Measurements from ENCODE around the gene PRTG.

PRTG gene

GRCh38 chr15:55586808-55587207 lies 156.1 kb downstream of the PRTG start:
- Histone ChIP-seq H3K4me2 (ENCODE audit: low read length) (peak overlapping the region; percentile 37; the same call in 1 of the 2 replicates), H3K36me3 (replicated peaks; ENCODE audit: low read depth, low read length) (peaks cover 3% of the 10 kb centered on the region), H3K27ac (ENCODE audit: low read length) (no peak overlapping the region), H4K20me1 (ENCODE audit: insufficient read depth, low read length) (no peaks in the 10 kb centered on the region), H3K9me3 (ENCODE audit: insufficient read depth, low read length) (no peaks in the 10 kb centered on the region), H3K79me2 (ENCODE audit: low read length) (peaks cover 4% of the 10 kb centered on the region; the same call in 1 of the 2 replicates), H3K4me3 (ENCODE audit: low read length) (no peak overlapping the region), H3K27me3 (ENCODE audit: low read depth, low read length) (no peaks in the 10 kb centered on the region), H3K9ac (ENCODE audit: low read length) (no peak overlapping the region), H2AFZ (ENCODE audit: low read depth, low read length) (no peak overlapping the region), H3K4me1 (ENCODE audit: low read length) (peaks cover 14% of the 10 kb centered on the region)
- TF ChIP-seq, protein P1, sequence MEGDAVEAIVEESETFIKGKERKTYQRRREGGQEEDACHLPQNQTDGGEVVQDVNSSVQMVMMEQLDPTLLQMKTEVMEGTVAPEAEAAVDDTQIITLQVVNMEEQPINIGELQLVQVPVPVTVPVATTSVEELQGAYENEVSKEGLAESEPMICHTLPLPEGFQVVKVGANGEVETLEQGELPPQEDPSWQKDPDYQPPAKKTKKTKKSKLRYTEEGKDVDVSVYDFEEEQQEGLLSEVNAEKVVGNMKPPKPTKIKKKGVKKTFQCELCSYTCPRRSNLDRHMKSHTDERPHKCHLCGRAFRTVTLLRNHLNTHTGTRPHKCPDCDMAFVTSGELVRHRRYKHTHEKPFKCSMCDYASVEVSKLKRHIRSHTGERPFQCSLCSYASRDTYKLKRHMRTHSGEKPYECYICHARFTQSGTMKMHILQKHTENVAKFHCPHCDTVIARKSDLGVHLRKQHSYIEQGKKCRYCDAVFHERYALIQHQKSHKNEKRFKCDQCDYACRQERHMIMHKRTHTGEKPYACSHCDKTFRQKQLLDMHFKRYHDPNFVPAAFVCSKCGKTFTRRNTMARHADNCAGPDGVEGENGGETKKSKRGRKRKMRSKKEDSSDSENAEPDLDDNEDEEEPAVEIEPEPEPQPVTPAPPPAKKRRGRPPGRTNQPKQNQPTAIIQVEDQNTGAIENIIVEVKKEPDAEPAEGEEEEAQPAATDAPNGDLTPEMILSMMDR (IDR thresholded peaks at IDR 0.05; ENCODE audit: low read depth, low read length) = no peak
- no peak for TF ChIP-seq EZH2phosphoT487 (IDR thresholded peaks at IDR 0.05; ENCODE audit: low read depth)

GRCh38 chr15:55576943-55577342 lies 166.0 kb downstream of the PRTG start:
- no peaks in the 10 kb centered on the region for H3K27me3 ChIP-seq (ENCODE audit: low read depth, low read length)

GRCh38 chr15:55574096-55574495 lies 168.9 kb downstream of the PRTG start:
- Histone ChIP-seq H3K9me3 (ENCODE audit: insufficient read depth, low read length) (peaks cover 4% of the 10 kb centered on the region; the same call in 1 of the 2 replicates), H3K9ac (ENCODE audit: low read length) (no peak overlapping the region), H3K27me3 (ENCODE audit: low read depth, low read length) (no peaks in the 10 kb centered on the region), H3K4me2 (ENCODE audit: low read length) (no peak overlapping the region), H3K36me3 (replicated peaks; ENCODE audit: low read depth, low read length) (peaks cover 9% of the 10 kb centered on the region), H3K4me3 (ENCODE audit: low read length) (no peak overlapping the region), H4K20me1 (ENCODE audit: insufficient read depth, low read length) (no peaks in the 10 kb centered on the region), H3K4me1 (ENCODE audit: low read length) (no peaks in the 10 kb centered on the region), H3K79me2 (ENCODE audit: low read length) (no peaks in the 10 kb centered on the region), H3K27ac (ENCODE audit: low read length) (no peak overlapping the region), H2AFZ (ENCODE audit: low read depth, low read length) (no peak overlapping the region)
- TF ChIP-seq, protein P1 (IDR thresholded peaks at IDR 0.05; ENCODE audit: low read depth, low read length) = no peak
- TF ChIP-seq EZH2phosphoT487 (IDR thresholded peaks at IDR 0.05; ENCODE audit: low read depth) = no peak

More at GRCh38 chr15:55576943-55577342, 166.0 kb downstream of the PRTG start:
- H3K4me2 ChIP-seq (ENCODE audit: low read length) = no peak overlapping the region
- H3K27ac ChIP-seq (ENCODE audit: low read length) = no peak overlapping the region
- no peak overlapping the region for H2AFZ ChIP-seq (ENCODE audit: low read depth, low read length)
- no peaks in the 10 kb centered on the region for H3K79me2 ChIP-seq (ENCODE audit: low read length)
- no peaks in the 10 kb centered on the region for H3K4me1 ChIP-seq (ENCODE audit: low read length)
- no peak overlapping the region for H3K4me3 ChIP-seq (ENCODE audit: low read length)
- no peaks in the 10 kb centered on the region for H4K20me1 ChIP-seq (ENCODE audit: insufficient read depth, low read length)
- no peak overlapping the region for H3K9ac ChIP-seq (ENCODE audit: low read length)
- peaks cover 2% of the 10 kb centered on the region for H3K36me3 ChIP-seq (replicated peaks; ENCODE audit: low read depth, low read length)
- peaks cover 3% of the 10 kb centered on the region; the same call in 1 of the 2 replicates for H3K9me3 ChIP-seq (ENCODE audit: insufficient read depth, low read length)
- TF ChIP-seq, protein P1 (IDR thresholded peaks at IDR 0.05; ENCODE audit: low read depth, low read length) = no peak
- no peak for TF ChIP-seq EZH2phosphoT487 (IDR thresholded peaks at IDR 0.05; ENCODE audit: low read depth)

DNA sequence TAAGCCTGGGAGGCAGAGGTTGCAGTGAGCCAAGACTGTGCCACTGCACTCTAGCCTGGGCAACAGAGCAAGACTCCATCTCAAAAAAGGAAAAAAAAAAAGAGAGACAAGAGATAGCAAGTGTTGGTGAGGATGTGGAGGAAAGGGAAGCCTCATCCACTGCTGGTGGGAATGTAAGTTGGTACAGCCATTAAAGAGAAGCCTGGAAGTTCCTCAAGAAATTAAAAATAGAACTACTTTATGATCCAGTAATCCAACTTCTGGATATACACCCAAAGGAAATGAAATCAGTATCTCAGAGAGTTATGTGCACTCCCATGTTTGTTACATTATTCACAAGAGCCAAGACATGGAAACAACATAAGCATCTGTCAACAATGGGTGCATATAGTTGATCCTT lies 169.7 kb downstream of the PRTG start:
- Histone ChIP-seq H3K4me2 (ENCODE audit: low read length) (no peak overlapping the region), H3K9me3 (ENCODE audit: insufficient read depth, low read length) (peaks cover 4% of the 10 kb centered on the region; the same call in 1 of the 2 replicates), H4K20me1 (ENCODE audit: insufficient read depth, low read length) (no peaks in the 10 kb centered on the region), H3K27me3 (ENCODE audit: low read depth, low read length) (no peaks in the 10 kb centered on the region), H3K4me1 (ENCODE audit: low read length) (no peaks in the 10 kb centered on the region), H3K4me3 (ENCODE audit: low read length) (no peak overlapping the region), H3K36me3 (replicated peaks; ENCODE audit: low read depth, low read length) (peaks cover 9% of the 10 kb centered on the region), H3K79me2 (ENCODE audit: low read length) (no peaks in the 10 kb centered on the region), H3K9ac (ENCODE audit: low read length) (no peak overlapping the region), H3K27ac (ENCODE audit: low read length) (no peak overlapping the region), H2AFZ (ENCODE audit: low read depth, low read length) (no peak overlapping the region)
- TF ChIP-seq, protein P1 (IDR thresholded peaks at IDR 0.05; ENCODE audit: low read depth, low read length) = no peak
- TF ChIP-seq EZH2phosphoT487 (IDR thresholded peaks at IDR 0.05; ENCODE audit: low read depth) = no peak

All from OCI-LY3 (cell line).